SU-DHL-6 (cell line): ENCODE measurements around the gene NUP210L.
A peak's percentile ranks its signal among the peaks of the same experiment; 100 is the strongest.

Experiments used
- H2AFZ ChIP-seq: fragments of 200-600 bp; sonication (generic); 2 replicates; pipeline ENCODE4 v1.6.1; 2014; ENCODE audit warnings: low read depth, mild to moderate bottlenecking, moderate library complexity, mixed read lengths, antibody characterized with exemption, low read length; ENCODE audit not compliant: severe bottlenecking
- H3F3A ChIP-seq: fragments of 200-600 bp; shearing (Covaris generic); 2 replicates; pipeline ENCODE4 v1.6.0; 2016; ENCODE audit warnings: antibody characterized with exemption, mild to moderate bottlenecking; ENCODE audit not compliant: insufficient read depth
- H3K27ac ChIP-seq: fragments of 200-600 bp; sonication (generic); 2 replicates; pipeline ENCODE4 v1.5.1; 2016; ENCODE audit warnings: low read depth, mild to moderate bottlenecking, low read length, moderate library complexity, mixed read lengths
- H3K27me3 ChIP-seq: fragments of 200-600 bp; sonication (generic), shearing (Covaris generic); 2 replicates; pipeline ENCODE4 v1.6.0; 2014; ENCODE audit warnings: mild to moderate bottlenecking, low read length
- H3K36me3 ChIP-seq: fragments of 200-600 bp; sonication (generic); 2 replicates; pipeline ENCODE4 v1.6.1; 2014; ENCODE audit warnings: mild to moderate bottlenecking, low read length, mixed read lengths
- H3K4me2 ChIP-seq: fragments of 300-600, 200-600 bp; shearing (Covaris generic), sonication (generic); 2 replicates; pipeline ENCODE4 v1.6.0; 2014; ENCODE audit warnings: low read length, low read depth, mild to moderate bottlenecking; ENCODE audit not compliant: poor library complexity, severe bottlenecking
- H3K4me3 ChIP-seq: fragments of 200-600 bp; sonication (generic); 2 replicates; pipeline ENCODE4 v1.5.1; 2014; ENCODE audit warnings: antibody characterized with exemption, low read length, mild to moderate bottlenecking, mixed read lengths; ENCODE audit not compliant: insufficient read depth, poor library complexity, severe bottlenecking
- H3K79me2 ChIP-seq: fragments of 200-600 bp; sonication (generic); 2 replicates; pipeline ENCODE4 v1.6.1; 2014; ENCODE audit warnings: mild to moderate bottlenecking, low read length, moderate library complexity; ENCODE audit not compliant: insufficient read depth
- H3K9ac ChIP-seq: fragments of 200-600 bp; sonication (generic); 2 replicates; pipeline ENCODE4 v1.7.0; 2014; ENCODE audit warnings: mild to moderate bottlenecking, low read length
- H3K9me2 ChIP-seq: fragments of 200-600 bp; sonication (generic); replicated peaks from 2 replicates; pipeline ENCODE4 v1.6.1; 2014; ENCODE audit warnings: low read length; ENCODE audit not compliant: insufficient read depth
- H3K9me3 ChIP-seq: fragments of 200-600 bp; sonication (generic); 2 replicates; pipeline ENCODE4 v1.6.1; 2014; ENCODE audit warnings: low read length, mixed read lengths; ENCODE audit not compliant: insufficient read depth
- H4K20me1 ChIP-seq: fragments of 200-600 bp; sonication (generic); 2 replicates; pipeline ENCODE4 v1.6.1; 2014; ENCODE audit warnings: low read depth, mild to moderate bottlenecking, antibody characterized with exemption, low read length, moderate library complexity, mixed read lengths
- EZH2phosphoT487 ChIP-seq: fragments of 200-600 bp; sonication (generic), shearing (Covaris generic); conservative IDR thresholded peaks from 2 replicates; pipeline ENCODE4 v1.6.1; 2018; ENCODE audit warnings: mild to moderate bottlenecking, antibody characterized with exemption, low read length, moderate library complexity, mixed read lengths
- TF ChIP-seq, protein P1 (sequence below): fragments of 200-600 bp; sonication (generic); IDR thresholded peaks from one replicate; pipeline ENCODE4 v1.5.1; 2017; ENCODE audit warnings: antibody characterized with exemption, mild to moderate bottlenecking, low read length, moderate library complexity; ENCODE audit not compliant: insufficient read depth, poor library complexity, severe bottlenecking

Gene NUP210L

DNA sequence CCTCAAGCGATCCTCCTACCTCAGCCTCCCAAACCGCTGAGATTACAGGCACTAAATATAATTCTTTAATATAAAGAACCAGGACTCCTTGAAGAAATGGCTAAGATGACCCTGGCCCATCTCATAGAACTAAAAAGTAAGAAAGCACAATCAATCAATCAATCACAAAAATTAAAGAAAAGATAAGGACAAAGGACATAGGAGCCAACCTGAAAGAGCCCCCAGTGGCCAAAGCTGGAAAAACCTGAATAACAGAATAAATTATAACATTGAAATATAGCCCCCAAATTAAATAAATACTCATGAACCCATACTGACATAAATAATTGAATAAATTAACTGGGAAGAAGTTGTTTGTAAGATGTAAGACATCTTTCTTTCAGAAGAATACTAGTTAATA is 8.9 kb downstream of the NUP210L start:
- no peaks in the 10 kb centered on the region for H3K27me3 ChIP-seq
- no peaks in the 10 kb centered on the region for H3K9me3 ChIP-seq
- H3K4me2 ChIP-seq, result no peak overlapping the region
- H3K9ac ChIP-seq, result no peak overlapping the region
- H3K27ac ChIP-seq, result no peak overlapping the region
- no peak overlapping the region for H3K4me3 ChIP-seq
- H2AFZ ChIP-seq, result no peak overlapping the region
- no peaks in the 10 kb centered on the region for H3K36me3 ChIP-seq
- H4K20me1 ChIP-seq, result no peaks in the 10 kb centered on the region
- no peaks in the 10 kb centered on the region for H3K79me2 ChIP-seq
- no peaks in the 10 kb centered on the region for H3F3A ChIP-seq
- H3K9me2 ChIP-seq, result no peaks in the 10 kb centered on the region
- TF ChIP-seq, protein P1, sequence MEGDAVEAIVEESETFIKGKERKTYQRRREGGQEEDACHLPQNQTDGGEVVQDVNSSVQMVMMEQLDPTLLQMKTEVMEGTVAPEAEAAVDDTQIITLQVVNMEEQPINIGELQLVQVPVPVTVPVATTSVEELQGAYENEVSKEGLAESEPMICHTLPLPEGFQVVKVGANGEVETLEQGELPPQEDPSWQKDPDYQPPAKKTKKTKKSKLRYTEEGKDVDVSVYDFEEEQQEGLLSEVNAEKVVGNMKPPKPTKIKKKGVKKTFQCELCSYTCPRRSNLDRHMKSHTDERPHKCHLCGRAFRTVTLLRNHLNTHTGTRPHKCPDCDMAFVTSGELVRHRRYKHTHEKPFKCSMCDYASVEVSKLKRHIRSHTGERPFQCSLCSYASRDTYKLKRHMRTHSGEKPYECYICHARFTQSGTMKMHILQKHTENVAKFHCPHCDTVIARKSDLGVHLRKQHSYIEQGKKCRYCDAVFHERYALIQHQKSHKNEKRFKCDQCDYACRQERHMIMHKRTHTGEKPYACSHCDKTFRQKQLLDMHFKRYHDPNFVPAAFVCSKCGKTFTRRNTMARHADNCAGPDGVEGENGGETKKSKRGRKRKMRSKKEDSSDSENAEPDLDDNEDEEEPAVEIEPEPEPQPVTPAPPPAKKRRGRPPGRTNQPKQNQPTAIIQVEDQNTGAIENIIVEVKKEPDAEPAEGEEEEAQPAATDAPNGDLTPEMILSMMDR, result peak; percentile 87
- no peak for TF ChIP-seq EZH2phosphoT487

DNA sequence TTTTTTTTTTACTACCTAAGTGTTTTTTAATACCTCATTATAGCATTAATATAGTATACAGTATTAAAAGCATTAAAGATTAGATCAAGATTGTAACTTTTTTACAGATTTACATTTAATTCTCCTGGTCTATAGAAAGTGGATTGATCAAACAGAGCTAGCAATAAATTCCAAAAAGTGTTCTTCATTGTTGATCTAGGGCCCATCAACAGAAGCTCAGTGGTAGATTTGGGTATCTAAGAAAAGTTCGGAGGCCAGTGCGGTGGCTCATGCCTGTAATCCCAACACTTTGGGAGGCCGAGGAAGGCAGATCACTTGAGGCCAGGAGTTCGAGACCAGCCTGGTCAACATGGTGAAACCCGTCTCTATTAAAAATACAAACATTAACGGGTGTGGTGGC is 12.5 kb downstream of the NUP210L start:
- H3K9me2 ChIP-seq, result no peaks in the 10 kb centered on the region
- H3K27ac ChIP-seq, result no peak overlapping the region
- TF ChIP-seq, protein P1, result no peak
- no peak for TF ChIP-seq EZH2phosphoT487
- H3K36me3 ChIP-seq, result no peaks in the 10 kb centered on the region
- no peaks in the 10 kb centered on the region for H3F3A ChIP-seq
- no peak overlapping the region for H3K4me2 ChIP-seq
- no peak overlapping the region for H3K4me3 ChIP-seq
- no peak overlapping the region for H3K9ac ChIP-seq
- no peak overlapping the region for H2AFZ ChIP-seq
- no peaks in the 10 kb centered on the region for H3K79me2 ChIP-seq
- H3K9me3 ChIP-seq, result no peaks in the 10 kb centered on the region
- H4K20me1 ChIP-seq, result no peaks in the 10 kb centered on the region
- no peaks in the 10 kb centered on the region for H3K27me3 ChIP-seq

GRCh38 chr1:154141240-154141639 is 13.6 kb downstream of the NUP210L start:
- H3K9me2 ChIP-seq, result no peaks in the 10 kb centered on the region
- no peak overlapping the region for H3K27ac ChIP-seq
- no peaks in the 10 kb centered on the region for H3K79me2 ChIP-seq
- H4K20me1 ChIP-seq, result no peaks in the 10 kb centered on the region
- no peak overlapping the region for H3K9ac ChIP-seq
- TF ChIP-seq, protein P1, result no peak
- H2AFZ ChIP-seq, result no peak overlapping the region
- H3K4me3 ChIP-seq, result no peak overlapping the region
- H3K4me2 ChIP-seq, result no peak overlapping the region
- H3K27me3 ChIP-seq, result no peaks in the 10 kb centered on the region
- no peaks in the 10 kb centered on the region for H3K36me3 ChIP-seq
- no peaks in the 10 kb centered on the region for H3F3A ChIP-seq
- no peaks in the 10 kb centered on the region for H3K9me3 ChIP-seq

GRCh38 chr1:154137888-154138287 is 17.0 kb downstream of the NUP210L start:
- no peaks in the 10 kb centered on the region for H3K9me2 ChIP-seq
- no peak overlapping the region for H3K27ac ChIP-seq
- H3K4me3 ChIP-seq, result no peak overlapping the region
- no peaks in the 10 kb centered on the region for H3F3A ChIP-seq
- H3K36me3 ChIP-seq, result no peaks in the 10 kb centered on the region
- no peaks in the 10 kb centered on the region for H4K20me1 ChIP-seq
- H3K27me3 ChIP-seq, result no peaks in the 10 kb centered on the region
- TF ChIP-seq, protein P1, result no peak
- no peak for TF ChIP-seq EZH2phosphoT487
- H3K4me2 ChIP-seq, result no peak overlapping the region
- H3K9me3 ChIP-seq, result no peaks in the 10 kb centered on the region
- H2AFZ ChIP-seq, result no peak overlapping the region
- no peak overlapping the region for H3K9ac ChIP-seq
- no peaks in the 10 kb centered on the region for H3K79me2 ChIP-seq
